IgD-negative memory B cell (primary cell): ENCODE data around the gene PI4K2A. TPM values are rescaled to one million over a fixed set of nuclear protein-coding genes. Genes with fewer than 3 reads are reported as not detected.
"Not testable (repeated sequence)": the region's sequence is repeated elsewhere in the genome, so short reads cannot be mapped to it uniquely, and the experiment has no call there.

Experiments used
- H3K27ac Mint-ChIP-seq, 3 donors: one replicate each; pipeline ENCODE4 v1.8.0; 2020 to 2022; ENCODE audit warnings: mild to moderate bottlenecking in 3 of 3, mixed read lengths in 3 of 3, moderate library complexity in 1 of 3
- H3K27me3 Mint-ChIP-seq: one replicate; pipeline ENCODE4 v1.8.0; 2021; ENCODE audit warnings: mixed read lengths
- H3K36me3 Mint-ChIP-seq: one replicate; pipeline ENCODE4 v1.8.0; 2020; ENCODE audit warnings: mild to moderate bottlenecking, mixed read lengths
- H3K4me1 Mint-ChIP-seq, 3 donors: one replicate each; pipeline ENCODE4 v1.8.0; 2020 to 2022; ENCODE audit warnings: mixed read lengths in 3 of 3, mild to moderate bottlenecking in 1 of 3
- H3K4me3 Mint-ChIP-seq, 4 donors: one replicate each; pipeline ENCODE4 v1.8.0; 2020 to 2022; ENCODE audit warnings: mild to moderate bottlenecking in 4 of 4, mixed read lengths in 4 of 4, moderate library complexity in 3 of 4
- H3K9me3 Mint-ChIP-seq, 3 donors: one replicate each; pipeline ENCODE4 v1.8.0; 2020 to 2021; ENCODE audit warnings: mixed read lengths in 3 of 3, mild to moderate bottlenecking in 1 of 3
- polyA plus RNA-seq: library from polyadenylated mRNA; unstranded; fragments of 300-500 nt; fragmentation: Illumina TruSeq; gene quantifications from one replicate; pipeline ENCODE4 v1.2.3, GENCODE V29; 2021

PI4K2A gene
- polyA plus RNA-seq, 1 donor from 2014 or later = 10.0 TPM

- Mint-ChIP-seq H3K36me3 (peaks cover 9% of the 10 kb centered on the region), H3K9me3 (no peaks in the 10 kb centered on the region), H3K27ac (no peak overlapping the region), H3K27me3 (no peaks in the 10 kb centered on the region), H3K4me3 (peak overlapping the region in 1 of 4 donors; percentile 27), H3K4me1 (peaks cover 15 to 37% (median 27%) of the 10 kb centered on the region in 3 donors)
These were observed 4.5 kb downstream of the PI4K2A start for GRCh38 chr10:97644936-97645335.

GRCh38 chr10:97647556-97647955 is 7.1 kb downstream of the PI4K2A start:
- no peaks in the 10 kb centered on the region for H3K27me3 Mint-ChIP-seq
- H3K4me1 Mint-ChIP-seq = peaks cover 10 to 23% (median 14%) of the 10 kb centered on the region in 3 donors
- H3K4me3 Mint-ChIP-seq = peak overlapping the region in 1 of 4 donors; percentile 51
- peaks cover 10% of the 10 kb centered on the region for H3K36me3 Mint-ChIP-seq
- no peak overlapping the region for H3K27ac Mint-ChIP-seq
- no peaks in the 10 kb centered on the region for H3K9me3 Mint-ChIP-seq

GRCh38 chr10:97648562-97649404 is 8.3 kb downstream of the PI4K2A start:
- no peaks in the 10 kb centered on the region for H3K9me3 Mint-ChIP-seq

GRCh38 chr10:97649405-97649750 is 8.9 kb downstream of the PI4K2A start:
- H3K36me3 Mint-ChIP-seq, H3K27me3 Mint-ChIP-seq, H3K9me3 Mint-ChIP-seq: not testable (repeated sequence)
- Mint-ChIP-seq H3K27ac (peak overlapping the region; percentile 76 to 93 (median 93)), H3K4me3 (peak overlapping the region in 3 of 4 donors; percentile 11 to 58 (median 52)), H3K4me1 (peaks cover 10 to 17% (median 12%) of the 10 kb centered on the region in 3 donors)

More at GRCh38 chr10:97648562-97649404, 8.3 kb downstream of the PI4K2A start:
- Mint-ChIP-seq H3K4me1 (peaks cover 10 to 17% (median 12%) of the 10 kb centered on the region in 3 donors), H3K27ac (peak overlapping the region; percentile 76 to 93 (median 93)), H3K36me3 (peaks cover 10% of the 10 kb centered on the region), H3K4me3 (peak overlapping the region; percentile 11 to 58 (median 49)), H3K27me3 (no peaks in the 10 kb centered on the region)

- Mint-ChIP-seq H3K27ac (no peak overlapping the region), H3K36me3 (peaks cover 8% of the 10 kb centered on the region), H3K27me3 (no peaks in the 10 kb centered on the region), H3K4me1 (peaks cover 10 to 16% (median 12%) of the 10 kb centered on the region in 3 donors), H3K4me3 (no peak overlapping the region), H3K9me3 (no peaks in the 10 kb centered on the region)
These were observed 10.3 kb downstream of the PI4K2A start for GRCh38 chr10:97650726-97651125.

GRCh38 chr10:97651773-97652172 is 11.3 kb downstream of the PI4K2A start:
- H3K36me3 Mint-ChIP-seq = peaks cover 7% of the 10 kb centered on the region
- H3K9me3 Mint-ChIP-seq = no peaks in the 10 kb centered on the region
- H3K4me3 Mint-ChIP-seq = no peak overlapping the region
- no peak overlapping the region for H3K27ac Mint-ChIP-seq
- no peaks in the 10 kb centered on the region for H3K27me3 Mint-ChIP-seq
- H3K4me1 Mint-ChIP-seq = peaks cover 12 to 16% (median 15%) of the 10 kb centered on the region in 3 donors

GRCh38 chr10:97656777-97657176 is 16.3 kb downstream of the PI4K2A start:
- Mint-ChIP-seq H3K27ac (no peak overlapping the region), H3K36me3 (peaks cover 7% of the 10 kb centered on the region), H3K4me1 (peaks cover 0 to 5% (median 3%) of the 10 kb centered on the region in 3 donors), H3K27me3 (no peaks in the 10 kb centered on the region), H3K4me3 (no peak overlapping the region), H3K9me3 (no peaks in the 10 kb centered on the region)

- H3K4me1 Mint-ChIP-seq = peaks cover 0 to 5% (median 0%) of the 10 kb centered on the region in 3 donors
- H3K36me3 Mint-ChIP-seq = peaks cover 8% of the 10 kb centered on the region
- no peak overlapping the region for H3K4me3 Mint-ChIP-seq
- H3K9me3 Mint-ChIP-seq = no peaks in the 10 kb centered on the region
- no peak overlapping the region for H3K27ac Mint-ChIP-seq
- H3K27me3 Mint-ChIP-seq = no peaks in the 10 kb centered on the region
These were observed 19.1 kb downstream of the PI4K2A start for GRCh38 chr10:97659589-97659988.

- Mint-ChIP-seq H3K4me1 (no peaks in the 10 kb centered on the region), H3K4me3 (no peak overlapping the region), H3K27ac (no peak overlapping the region), H3K27me3 (no peaks in the 10 kb centered on the region), H3K9me3 (no peaks in the 10 kb centered on the region), H3K36me3 (peaks cover 5% of the 10 kb centered on the region)
These were observed 23.9 kb downstream of the PI4K2A start for GRCh38 chr10:97664282-97664850.

- Mint-ChIP-seq H3K36me3 (peaks cover 5% of the 10 kb centered on the region), H3K27me3 (no peaks in the 10 kb centered on the region), H3K4me1 (no peaks in the 10 kb centered on the region), H3K27ac (peak overlapping the region in 1 of 3 donors; percentile 85), H3K9me3 (no peaks in the 10 kb centered on the region), H3K4me3 (no peak overlapping the region)
These were observed 26.5 kb downstream of the PI4K2A start for GRCh38 chr10:97666992-97667391.

GRCh38 chr10:97667463-97667862 is 27.0 kb downstream of the PI4K2A start:
- Mint-ChIP-seq H3K27me3 (no peaks in the 10 kb centered on the region), H3K4me3 (no peak overlapping the region), H3K9me3 (no peaks in the 10 kb centered on the region), H3K27ac (peak overlapping the region in 2 of 3 donors; percentile 17 to 85), H3K36me3 (peaks cover 5% of the 10 kb centered on the region), H3K4me1 (no peaks in the 10 kb centered on the region)

- no peaks in the 10 kb centered on the region for H3K9me3 Mint-ChIP-seq
- H3K4me1 Mint-ChIP-seq = no peaks in the 10 kb centered on the region
- H3K4me3 Mint-ChIP-seq = no peak overlapping the region
- peak overlapping the region in 1 of 3 donors; percentile 82 for H3K27ac Mint-ChIP-seq
- no peaks in the 10 kb centered on the region for H3K27me3 Mint-ChIP-seq
- H3K36me3 Mint-ChIP-seq = peaks cover 2% of the 10 kb centered on the region
These were observed 29.1 kb downstream of the PI4K2A start for GRCh38 chr10:97669571-97669970.

- Mint-ChIP-seq H3K4me3 (no peak overlapping the region), H3K27me3 (no peaks in the 10 kb centered on the region), H3K27ac (peak overlapping the region in 2 of 3 donors; percentile 50 to 67), H3K9me3 (no peaks in the 10 kb centered on the region), H3K36me3 (no peaks in the 10 kb centered on the region), H3K4me1 (peaks cover 6 to 9% (median 7%) of the 10 kb centered on the region in 3 donors)
These were observed 33.5 kb downstream of the PI4K2A start for GRCh38 chr10:97673736-97674525.

- H3K27ac Mint-ChIP-seq = no peak overlapping the region
- H3K36me3 Mint-ChIP-seq = no peaks in the 10 kb centered on the region
- peaks cover 6 to 9% (median 7%) of the 10 kb centered on the region in 3 donors for H3K4me1 Mint-ChIP-seq
- H3K9me3 Mint-ChIP-seq = no peaks in the 10 kb centered on the region
- no peak overlapping the region for H3K4me3 Mint-ChIP-seq
- H3K27me3 Mint-ChIP-seq = no peaks in the 10 kb centered on the region
These were observed 34.8 kb downstream of the PI4K2A start for GRCh38 chr10:97675222-97675621.
